ENCODE measurements around the gene C16orf95. TPM values are rescaled to one million over a fixed set of nuclear protein-coding genes. Genes with fewer than 3 reads are reported as not detected.

The C16orf95 gene
- total and polyA plus RNA-seq, 4 donors = 2.0 to 6.2 (median 4.6) TPM

DNA sequence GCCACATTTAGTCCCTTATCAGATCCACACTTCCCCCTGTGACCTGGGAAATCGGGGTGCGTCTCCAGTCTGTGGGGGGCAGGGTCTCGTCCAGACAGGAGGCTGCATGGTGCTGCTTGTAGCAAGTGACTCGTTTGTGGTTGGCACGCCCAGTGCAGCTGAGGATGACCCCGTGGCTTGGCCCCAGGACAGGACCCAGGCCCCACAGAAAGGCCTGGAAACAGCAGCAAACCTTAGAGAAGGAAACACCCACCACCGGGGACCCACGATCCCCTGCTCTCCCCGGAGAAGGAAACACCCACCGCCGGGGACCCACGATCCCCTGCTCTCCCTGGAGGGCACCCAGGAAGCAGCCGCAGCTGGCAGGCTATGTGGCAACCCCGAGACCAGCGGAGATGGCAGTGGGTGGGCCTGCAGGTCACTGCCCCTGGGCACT lies 8.2 kb upstream of the C16orf95 start:
- Histone ChIP-seq H3K27ac (ENCODE audit: low read depth in 1 of 2, low read length in 2 of 2) (no peak overlapping the region), H3K9me3 (ENCODE audit: control insufficient read depth in 4 of 4, low read length in 3 of 4) (no peaks in the 10 kb centered on the region), H3K36me3 (ENCODE audit: control insufficient read depth in 4 of 4, insufficient read depth in 3 of 4, low read depth in 1 of 4, low read length in 3 of 4) (peaks cover 6 to 23% (median 8%) of the 10 kb centered on the region in 4 donors), H3K27me3 (ENCODE audit: control insufficient read depth in 4 of 4, insufficient read depth in 4 of 4, low read length in 3 of 4) (no peaks in the 10 kb centered on the region), H3K4me3 (ENCODE audit: low read depth in 1 of 3, low read length in 3 of 3) (no peak overlapping the region), H3K4me1 (ENCODE audit: control insufficient read depth in 4 of 4, insufficient read depth in 4 of 4, low read length in 3 of 4) (peaks cover 0 to 3% (median 0%) of the 10 kb centered on the region in 4 donors), H3K9ac (ENCODE audit: low read depth in 1 of 2, low read length in 2 of 2) (no peak overlapping the region)
- WGBS = 75% methylated on average over 15 of the region's 15 CpGs
- TF ChIP-seq, protein P1, sequence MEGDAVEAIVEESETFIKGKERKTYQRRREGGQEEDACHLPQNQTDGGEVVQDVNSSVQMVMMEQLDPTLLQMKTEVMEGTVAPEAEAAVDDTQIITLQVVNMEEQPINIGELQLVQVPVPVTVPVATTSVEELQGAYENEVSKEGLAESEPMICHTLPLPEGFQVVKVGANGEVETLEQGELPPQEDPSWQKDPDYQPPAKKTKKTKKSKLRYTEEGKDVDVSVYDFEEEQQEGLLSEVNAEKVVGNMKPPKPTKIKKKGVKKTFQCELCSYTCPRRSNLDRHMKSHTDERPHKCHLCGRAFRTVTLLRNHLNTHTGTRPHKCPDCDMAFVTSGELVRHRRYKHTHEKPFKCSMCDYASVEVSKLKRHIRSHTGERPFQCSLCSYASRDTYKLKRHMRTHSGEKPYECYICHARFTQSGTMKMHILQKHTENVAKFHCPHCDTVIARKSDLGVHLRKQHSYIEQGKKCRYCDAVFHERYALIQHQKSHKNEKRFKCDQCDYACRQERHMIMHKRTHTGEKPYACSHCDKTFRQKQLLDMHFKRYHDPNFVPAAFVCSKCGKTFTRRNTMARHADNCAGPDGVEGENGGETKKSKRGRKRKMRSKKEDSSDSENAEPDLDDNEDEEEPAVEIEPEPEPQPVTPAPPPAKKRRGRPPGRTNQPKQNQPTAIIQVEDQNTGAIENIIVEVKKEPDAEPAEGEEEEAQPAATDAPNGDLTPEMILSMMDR (IDR thresholded peaks at IDR 0.05; ENCODE audit: low read depth, low read length, missing input control) = no peak
- TF ChIP-seq, protein P2, sequence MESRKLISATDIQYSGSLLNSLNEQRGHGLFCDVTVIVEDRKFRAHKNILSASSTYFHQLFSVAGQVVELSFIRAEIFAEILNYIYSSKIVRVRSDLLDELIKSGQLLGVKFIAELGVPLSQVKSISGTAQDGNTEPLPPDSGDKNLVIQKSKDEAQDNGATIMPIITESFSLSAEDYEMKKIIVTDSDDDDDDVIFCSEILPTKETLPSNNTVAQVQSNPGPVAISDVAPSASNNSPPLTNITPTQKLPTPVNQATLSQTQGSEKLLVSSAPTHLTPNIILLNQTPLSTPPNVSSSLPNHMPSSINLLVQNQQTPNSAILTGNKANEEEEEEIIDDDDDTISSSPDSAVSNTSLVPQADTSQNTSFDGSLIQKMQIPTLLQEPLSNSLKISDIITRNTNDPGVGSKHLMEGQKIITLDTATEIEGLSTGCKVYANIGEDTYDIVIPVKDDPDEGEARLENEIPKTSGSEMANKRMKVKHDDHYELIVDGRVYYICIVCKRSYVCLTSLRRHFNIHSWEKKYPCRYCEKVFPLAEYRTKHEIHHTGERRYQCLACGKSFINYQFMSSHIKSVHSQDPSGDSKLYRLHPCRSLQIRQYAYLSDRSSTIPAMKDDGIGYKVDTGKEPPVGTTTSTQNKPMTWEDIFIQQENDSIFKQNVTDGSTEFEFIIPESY (IDR thresholded peaks at IDR 0.05) = no peak
- TF ChIP-seq, protein P3, sequence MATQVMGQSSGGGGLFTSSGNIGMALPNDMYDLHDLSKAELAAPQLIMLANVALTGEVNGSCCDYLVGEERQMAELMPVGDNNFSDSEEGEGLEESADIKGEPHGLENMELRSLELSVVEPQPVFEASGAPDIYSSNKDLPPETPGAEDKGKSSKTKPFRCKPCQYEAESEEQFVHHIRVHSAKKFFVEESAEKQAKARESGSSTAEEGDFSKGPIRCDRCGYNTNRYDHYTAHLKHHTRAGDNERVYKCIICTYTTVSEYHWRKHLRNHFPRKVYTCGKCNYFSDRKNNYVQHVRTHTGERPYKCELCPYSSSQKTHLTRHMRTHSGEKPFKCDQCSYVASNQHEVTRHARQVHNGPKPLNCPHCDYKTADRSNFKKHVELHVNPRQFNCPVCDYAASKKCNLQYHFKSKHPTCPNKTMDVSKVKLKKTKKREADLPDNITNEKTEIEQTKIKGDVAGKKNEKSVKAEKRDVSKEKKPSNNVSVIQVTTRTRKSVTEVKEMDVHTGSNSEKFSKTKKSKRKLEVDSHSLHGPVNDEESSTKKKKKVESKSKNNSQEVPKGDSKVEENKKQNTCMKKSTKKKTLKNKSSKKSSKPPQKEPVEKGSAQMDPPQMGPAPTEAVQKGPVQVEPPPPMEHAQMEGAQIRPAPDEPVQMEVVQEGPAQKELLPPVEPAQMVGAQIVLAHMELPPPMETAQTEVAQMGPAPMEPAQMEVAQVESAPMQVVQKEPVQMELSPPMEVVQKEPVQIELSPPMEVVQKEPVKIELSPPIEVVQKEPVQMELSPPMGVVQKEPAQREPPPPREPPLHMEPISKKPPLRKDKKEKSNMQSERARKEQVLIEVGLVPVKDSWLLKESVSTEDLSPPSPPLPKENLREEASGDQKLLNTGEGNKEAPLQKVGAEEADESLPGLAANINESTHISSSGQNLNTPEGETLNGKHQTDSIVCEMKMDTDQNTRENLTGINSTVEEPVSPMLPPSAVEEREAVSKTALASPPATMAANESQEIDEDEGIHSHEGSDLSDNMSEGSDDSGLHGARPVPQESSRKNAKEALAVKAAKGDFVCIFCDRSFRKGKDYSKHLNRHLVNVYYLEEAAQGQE (IDR thresholded peaks at IDR 0.05) = no peak
- DNase-seq (ENCODE audit: low spot score) = no peak

DNA sequence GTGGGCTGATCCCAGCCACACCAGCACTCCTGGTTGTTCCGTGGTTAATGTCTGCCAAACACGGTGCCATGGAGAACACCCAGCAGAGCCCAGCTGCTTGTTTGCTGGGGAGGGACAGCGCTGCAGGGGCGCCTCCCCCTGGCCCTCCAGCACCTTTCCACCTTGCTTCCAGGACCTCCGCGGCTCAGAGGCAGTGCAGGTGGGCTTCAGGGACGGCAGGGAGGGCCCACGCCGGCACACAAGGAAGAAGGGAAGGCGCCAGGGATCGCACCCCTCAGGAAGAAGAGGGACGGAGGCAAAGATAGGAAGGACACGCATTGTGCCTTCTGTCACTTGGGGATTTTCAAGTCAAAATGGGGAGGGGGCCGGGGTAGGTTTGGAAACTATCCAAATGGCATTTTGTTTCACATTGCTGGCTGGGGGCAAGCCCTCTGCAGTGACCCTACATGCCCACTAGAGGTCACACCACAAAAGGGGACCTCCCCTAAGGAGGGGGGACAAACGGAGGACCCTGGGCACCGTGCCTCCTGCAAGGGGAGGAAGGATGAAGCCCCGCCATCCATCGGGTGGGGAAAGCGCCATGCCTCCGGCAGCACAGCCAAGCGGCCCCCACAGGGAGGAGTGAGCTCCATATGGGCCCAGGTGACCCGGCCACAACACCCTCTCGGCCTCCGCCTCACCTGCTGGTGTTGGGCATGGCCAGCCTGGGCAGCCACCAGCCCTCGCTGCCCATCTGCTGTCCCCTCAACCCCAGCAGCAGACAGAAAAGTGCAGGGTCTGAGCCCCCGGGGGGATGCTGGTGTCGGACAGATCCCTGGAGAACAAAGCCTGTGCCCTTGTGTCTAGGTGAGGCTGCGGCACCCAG lies 7.5 kb upstream of the C16orf95 start:
- Histone ChIP-seq H3K4me1 (ENCODE audit: control insufficient read depth in 4 of 4, insufficient read depth in 4 of 4, low read length in 3 of 4) (peaks cover 0 to 3% (median 0%) of the 10 kb centered on the region in 4 donors), H3K27ac (ENCODE audit: low read depth in 1 of 2, low read length in 2 of 2) (no peak overlapping the region), H3K27me3 (ENCODE audit: control insufficient read depth in 4 of 4, insufficient read depth in 4 of 4, low read length in 3 of 4) (no peaks in the 10 kb centered on the region), H3K9me3 (ENCODE audit: control insufficient read depth in 4 of 4, low read length in 3 of 4) (no peaks in the 10 kb centered on the region), H3K4me3 (ENCODE audit: low read depth in 1 of 3, low read length in 3 of 3) (no peak overlapping the region), H3K9ac (ENCODE audit: low read depth in 1 of 2, low read length in 2 of 2) (no peak overlapping the region), H3K36me3 (ENCODE audit: control insufficient read depth in 4 of 4, insufficient read depth in 3 of 4, low read depth in 1 of 4, low read length in 3 of 4) (peaks cover 0 to 15% (median 1%) of the 10 kb centered on the region in 4 donors)
- peak; percentile 49 for DNase-seq (ENCODE audit: low spot score)
- TF ChIP-seq EGR1 (IDR thresholded peaks at IDR 0.05; ENCODE audit: low read depth in 2 of 2) (no peak), RAD21 (IDR thresholded peaks at IDR 0.05) (peak; percentile 54 to 75)
- TF ChIP-seq, protein P1 (IDR thresholded peaks at IDR 0.05; ENCODE audit: low read depth, low read length, missing input control) = peak; percentile 70
- WGBS = 67% methylated on average over 28 of the region's 28 CpGs

All from liver (tissue), 9 donors.